Fibroblast of pulmonary artery (primary cell): ENCODE results near the gene PARP16.
A peak's percentile ranks its signal among the peaks of the same experiment; 100 is the strongest.

ENCODE experiments used
- DNase-seq: peaks from one replicate; pipeline ENCODE4 v3.0.0-alpha.2; 2010; ENCODE audit warnings: low read depth
- H3K4me3 ChIP-seq: replicated peaks from 2 replicates; pipeline ENCODE4 v1.5.1; 2011; ENCODE audit warnings: low read depth, mild to moderate bottlenecking, control low read depth, low read length, moderate library complexity
- CTCF ChIP-seq: IDR thresholded peaks from 2 replicates; pipeline ENCODE4 v1.5.1; 2011; ENCODE audit warnings: mild to moderate bottlenecking, control low read depth, low read length, inconsistent platforms; ENCODE audit errors: missing control alignments

The PARP16 gene

GRCh38 chr15:65290228-65290627, 3.5 kb upstream of the PARP16 start:
- H3K4me3 ChIP-seq = no peak overlapping the region
- no peak for DNase-seq
- TF ChIP-seq CTCF = no peak

GRCh38 chr15:65289261-65289854, 2.7 kb upstream of the PARP16 start:
- no peak overlapping the region for H3K4me3 ChIP-seq
- no peak for DNase-seq
- TF ChIP-seq CTCF = no peak

DNA sequence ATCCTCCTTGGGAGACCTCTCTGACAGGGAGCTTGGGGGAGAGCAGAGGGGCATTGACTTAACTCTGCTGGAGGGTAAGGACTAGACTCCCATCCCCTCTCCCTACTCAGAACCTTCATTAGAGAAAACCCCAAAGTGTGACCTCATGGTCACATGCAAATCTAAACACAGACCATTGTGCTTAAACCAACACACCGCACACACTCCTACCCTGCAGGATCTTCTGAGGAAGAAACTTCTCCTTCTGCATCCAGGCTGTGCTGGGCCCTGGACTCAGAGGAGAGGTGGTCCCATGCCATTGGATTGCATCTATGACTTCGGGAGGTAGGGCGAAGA, 805 bp upstream of the PARP16 start:
- no peak overlapping the region for H3K4me3 ChIP-seq
- peak; percentile 8 for DNase-seq

DNA sequence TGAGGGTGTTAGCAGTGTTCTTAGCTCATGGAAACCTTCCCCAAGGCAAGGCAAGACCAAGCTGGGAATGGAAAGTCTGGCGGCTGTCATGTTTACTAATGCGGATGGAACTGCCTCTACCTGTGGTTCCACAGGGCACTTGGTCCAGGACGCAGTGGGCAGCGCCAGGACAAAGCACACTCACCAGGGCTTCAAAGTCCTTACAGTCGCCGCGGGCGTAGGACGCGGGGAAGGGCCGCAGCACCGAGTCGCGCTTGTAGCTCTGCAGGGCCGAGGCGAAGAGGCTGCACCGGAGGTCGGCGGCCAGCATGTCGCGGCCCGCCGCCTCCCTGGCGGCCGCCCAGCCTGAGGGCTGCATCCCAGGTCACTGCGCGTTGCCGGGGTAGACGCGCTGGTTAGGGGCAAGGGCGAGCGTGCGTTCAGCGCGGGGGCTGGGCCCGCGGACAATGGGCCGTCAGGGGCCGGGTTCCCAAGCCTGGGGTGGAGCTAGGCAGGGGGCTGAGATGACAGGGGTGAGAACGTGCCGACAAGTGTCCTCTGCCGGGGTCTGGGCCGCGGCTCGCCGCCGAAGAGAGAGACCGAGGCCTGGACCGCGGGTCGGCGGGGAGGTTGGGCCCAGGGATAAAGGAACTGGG, 497 bp downstream of the PARP16 start:
- TF ChIP-seq CTCF = no peak
- H3K4me3 ChIP-seq = peak overlapping the region; percentile 70
- peak; percentile 9 for DNase-seq

More for the DNA sequence above, 805 bp upstream of the PARP16 start:
- TF ChIP-seq CTCF = no peak

DNA sequence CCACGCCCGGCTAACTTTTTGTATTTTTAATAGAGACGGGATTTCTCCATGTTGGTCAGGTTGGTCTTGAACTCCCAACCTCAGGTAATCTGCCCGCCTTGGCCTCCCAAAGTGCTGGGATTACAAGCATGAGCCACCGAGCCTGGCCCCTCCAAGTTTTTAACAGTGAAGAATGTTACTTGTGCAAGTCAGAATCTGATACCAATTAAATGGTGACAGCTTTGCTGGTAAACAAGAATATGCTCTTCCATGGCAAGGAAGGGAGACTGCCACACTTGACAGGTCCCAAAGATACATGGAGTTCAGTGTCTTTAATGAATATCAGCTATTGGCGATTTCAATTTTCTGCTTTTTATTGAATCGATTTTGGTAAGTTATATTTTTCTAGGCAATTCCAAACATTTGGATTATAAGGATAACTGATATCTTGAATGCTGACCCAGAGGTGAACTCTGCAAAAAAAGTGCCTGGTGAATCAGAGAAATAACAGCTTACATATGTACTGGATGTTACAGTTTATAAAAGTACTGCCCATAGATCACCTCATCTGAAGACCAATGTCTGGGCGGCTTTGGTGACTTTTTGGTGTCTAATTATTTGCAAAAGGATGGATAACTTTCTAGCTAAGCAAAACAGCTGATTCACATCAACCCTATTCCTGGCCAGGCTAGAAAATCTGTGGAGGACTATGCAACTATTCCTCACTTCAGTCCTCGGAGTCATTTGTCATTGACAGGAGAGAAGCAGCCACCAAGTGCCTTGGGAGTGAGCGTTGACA, 1.2 kb downstream of the PARP16 start:
- H3K4me3 ChIP-seq = peak overlapping the region; percentile 70
- DNase-seq = no peak
- TF ChIP-seq CTCF = no peak

GRCh38 chr15:65278480-65278879, 8.2 kb downstream of the PARP16 start:
- H3K4me3 ChIP-seq = no peak overlapping the region
- DNase-seq = no peak
- no peak for TF ChIP-seq CTCF
